Stimulated activated CD8-positive, alpha-beta memory T cell treated with anti-CD3 and anti-CD28 coated beads, Interleukin-7, amount 100 ng/mL, for 4 hours (primary cell): ENCODE results near the gene APBA1.
A peak's percentile ranks its signal among the peaks of the same experiment; 100 is the strongest.

ENCODE experiments used
- DNase-seq, 2 donors: peaks; one replicate each; pipeline ENCODE4 v3.0.0-alpha.2; 2020; ENCODE audit warnings: low read depth in 2 of 2

The APBA1 gene

DNA sequence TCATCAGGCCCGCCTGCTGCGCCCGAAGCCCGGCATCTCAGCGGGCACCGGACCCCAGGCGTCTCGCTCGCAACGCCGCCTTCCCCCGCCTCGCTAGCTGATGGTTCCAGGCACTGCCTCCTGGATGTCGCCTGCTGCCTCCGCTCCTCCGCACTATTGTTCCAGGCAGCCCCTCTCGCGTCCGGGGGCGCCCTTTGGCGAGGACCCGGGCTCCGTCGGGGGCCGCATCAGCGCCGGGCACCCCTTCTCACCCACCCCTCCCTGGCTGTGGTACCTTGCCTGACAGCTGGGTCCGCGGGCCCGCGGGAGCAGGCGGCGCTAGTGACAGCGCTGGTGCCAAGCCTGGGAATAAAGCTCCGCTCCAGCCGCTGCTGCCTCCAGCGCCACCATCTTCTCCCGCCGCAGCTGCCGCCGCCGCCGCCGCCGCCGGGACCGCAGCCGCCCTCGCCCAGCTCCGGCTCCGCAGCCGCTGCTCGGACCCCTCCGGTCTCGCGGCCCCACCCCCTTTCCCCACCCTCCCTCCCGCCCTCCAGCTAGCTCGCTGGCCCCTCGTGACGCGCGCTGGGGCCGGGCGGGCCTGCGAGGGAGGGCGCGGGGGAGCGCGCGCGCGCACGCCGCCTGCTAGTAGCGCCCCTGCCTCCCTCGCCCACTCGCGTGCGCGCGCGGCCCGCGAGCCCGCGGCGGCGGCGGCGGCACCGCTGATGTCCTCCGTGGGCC, at the start of gene APBA1:
APBA1 (minus strand) TSS at position 493 of the 717 bp plus-strand sequence.
- peak in 1 of 2 donors; percentile 56 for DNase-seq

DNA sequence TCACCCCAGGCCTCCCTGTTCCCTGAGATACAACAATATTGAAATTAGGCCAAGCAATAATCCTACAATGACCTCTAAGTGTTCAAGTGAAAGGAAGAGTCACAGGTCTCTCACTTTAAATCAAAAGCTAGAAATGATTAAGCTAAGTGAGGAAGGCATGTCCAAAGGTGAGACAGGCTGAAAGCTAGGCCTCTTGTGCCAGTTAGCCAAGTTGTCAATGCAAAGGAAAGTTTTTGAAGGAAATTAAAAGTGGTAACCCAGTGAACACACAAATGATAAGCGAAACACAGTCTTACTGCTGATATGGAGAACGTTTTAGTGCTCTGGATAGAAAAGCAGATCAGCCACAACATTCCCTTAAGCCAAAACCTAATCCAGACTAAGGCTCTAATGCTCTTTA, 47.8 kb upstream of the APBA1 start:
- no peak for DNase-seq

DNA sequence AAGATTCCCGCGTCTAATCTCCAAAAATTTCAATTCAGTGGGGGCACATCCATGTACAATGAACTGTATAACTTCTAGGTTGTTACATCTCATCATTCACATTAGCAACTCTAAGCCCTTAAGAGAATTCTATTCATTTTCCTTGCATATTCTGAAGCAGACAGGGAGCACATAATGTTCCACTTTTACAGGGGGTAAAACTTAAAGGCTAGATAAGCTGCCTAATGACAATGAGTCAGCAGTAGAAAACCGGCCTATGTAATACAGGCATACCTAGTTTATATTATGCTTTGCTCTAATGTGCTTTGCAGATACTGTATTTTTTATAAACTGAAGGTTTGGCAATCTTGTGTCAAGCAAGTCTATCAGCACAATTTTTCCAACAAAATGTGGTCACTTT, 47.2 kb upstream of the APBA1 start:
- no peak for DNase-seq

DNA sequence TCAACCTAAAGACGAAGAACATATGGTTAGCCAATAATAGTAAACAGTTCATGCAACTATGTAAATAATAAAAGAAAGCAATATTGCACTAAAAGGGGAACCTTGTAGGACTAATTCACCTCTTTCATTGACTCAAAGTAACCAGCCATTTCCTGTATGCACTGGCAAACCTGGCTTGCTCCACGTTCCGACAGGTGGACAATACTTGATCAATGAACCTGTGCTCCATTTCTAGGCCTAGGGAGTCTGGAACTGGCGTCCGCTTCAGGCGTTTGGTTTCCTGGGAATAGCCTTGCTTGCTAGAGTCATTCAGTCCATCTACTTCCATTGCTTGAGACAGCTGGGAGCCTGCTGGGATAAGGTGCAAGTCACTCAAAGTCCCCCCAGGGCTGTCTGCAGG, 46.0 kb upstream of the APBA1 start:
- no peak for DNase-seq

DNA sequence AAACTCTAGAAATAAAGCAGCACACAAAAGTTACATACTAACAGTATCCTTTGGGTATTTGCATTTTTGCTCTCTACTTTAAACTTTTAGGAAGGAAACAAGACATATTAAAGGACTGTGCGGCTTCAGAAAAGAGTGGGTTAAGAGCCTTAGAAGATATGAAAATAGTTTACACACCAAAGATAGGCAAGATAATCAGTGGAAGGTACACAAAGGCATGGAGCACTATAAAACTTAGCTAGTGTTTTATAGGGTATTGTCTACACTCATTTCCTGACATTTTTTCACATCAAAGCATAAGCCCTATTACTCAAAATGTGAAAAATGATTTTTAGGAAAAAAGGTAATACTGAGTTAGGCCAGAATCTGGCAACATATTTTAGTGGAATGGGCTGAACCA, 43.7 kb upstream of the APBA1 start:
- DNase-seq: no peak

DNA sequence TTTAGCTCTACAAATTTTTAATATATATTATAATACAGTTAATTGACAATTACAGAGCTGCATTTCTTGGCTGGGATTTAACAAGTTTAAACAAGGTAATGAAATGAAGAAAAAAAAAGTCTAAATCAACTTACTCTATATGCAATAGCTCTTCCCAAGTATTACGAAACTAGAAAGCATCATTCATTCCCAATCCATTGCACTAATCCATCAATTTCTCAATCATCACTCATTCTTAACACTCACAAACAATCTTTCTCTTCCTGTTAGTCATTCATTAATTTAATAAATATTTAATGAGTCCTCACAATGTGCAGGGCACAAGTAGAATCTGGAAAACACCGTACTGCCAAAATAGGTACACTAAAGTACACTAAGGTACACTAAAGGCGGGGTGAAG, 42.9 kb upstream of the APBA1 start:
- no peak for DNase-seq

DNA sequence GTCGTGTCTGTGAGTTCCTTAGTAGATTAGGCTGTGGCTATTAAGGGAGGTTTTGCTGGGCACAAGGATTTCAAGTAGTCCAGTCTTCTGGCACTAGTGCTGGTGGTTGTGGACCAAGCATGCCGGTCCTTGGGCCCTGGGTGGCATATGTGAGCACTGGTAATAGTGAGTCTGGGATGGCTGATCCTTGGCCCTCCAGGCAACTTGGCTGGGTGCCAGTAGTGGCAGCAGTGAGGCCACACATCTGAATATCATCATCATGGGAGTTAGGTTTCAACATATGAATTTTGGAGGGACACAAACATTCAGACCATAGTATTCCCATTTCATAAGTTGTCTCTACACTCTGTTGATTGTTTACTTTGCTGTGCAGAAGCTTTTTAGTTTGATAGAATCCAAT, 25.3 kb upstream of the APBA1 start:
- no peak for DNase-seq

DNA sequence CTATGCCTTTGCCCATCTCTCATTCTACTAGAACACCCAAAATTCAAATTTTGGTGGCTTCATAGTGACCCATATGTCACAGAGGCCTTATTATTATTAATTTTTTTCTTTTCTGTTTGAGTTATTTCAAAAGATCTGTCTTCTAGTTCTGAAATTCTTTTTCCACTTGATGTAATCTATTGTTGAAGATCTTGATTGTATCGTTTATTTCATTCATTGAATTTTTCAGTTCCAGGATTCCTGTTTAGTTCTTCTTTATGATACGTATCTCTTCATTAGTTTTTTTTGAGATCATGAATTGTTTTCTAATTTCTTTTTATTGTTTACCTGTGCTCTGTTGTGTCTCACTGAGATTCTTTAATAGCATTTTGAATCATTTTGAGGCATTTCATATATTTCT, 24.6 kb upstream of the APBA1 start:
- no peak for DNase-seq

DNA sequence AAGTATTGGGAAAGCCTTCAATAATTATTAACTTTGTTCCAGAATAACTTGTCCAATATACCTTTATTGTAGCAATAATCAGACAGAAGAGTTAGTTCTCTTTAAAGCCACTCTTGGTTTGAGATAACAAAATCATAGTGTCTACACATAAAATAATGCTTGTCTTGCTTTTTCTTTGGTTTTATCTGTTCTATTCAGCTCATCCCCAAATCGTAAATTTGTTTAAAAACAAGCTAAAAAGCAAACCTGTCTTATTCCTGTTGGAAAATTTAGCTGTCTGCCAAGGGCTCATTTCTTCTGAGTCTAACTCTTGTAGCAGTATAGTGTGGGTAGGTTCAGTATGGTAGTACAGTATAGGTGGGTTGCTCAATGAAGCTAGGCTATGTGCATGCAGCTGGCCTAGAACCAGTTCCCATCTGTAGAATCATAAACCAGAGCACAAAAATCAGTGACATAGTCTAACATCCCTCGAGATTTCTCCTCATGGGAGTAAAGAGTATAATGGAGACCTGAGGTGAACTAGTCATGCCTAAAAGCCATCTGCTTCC, 17.9 kb upstream of the APBA1 start:
- DNase-seq: no peak

DNA sequence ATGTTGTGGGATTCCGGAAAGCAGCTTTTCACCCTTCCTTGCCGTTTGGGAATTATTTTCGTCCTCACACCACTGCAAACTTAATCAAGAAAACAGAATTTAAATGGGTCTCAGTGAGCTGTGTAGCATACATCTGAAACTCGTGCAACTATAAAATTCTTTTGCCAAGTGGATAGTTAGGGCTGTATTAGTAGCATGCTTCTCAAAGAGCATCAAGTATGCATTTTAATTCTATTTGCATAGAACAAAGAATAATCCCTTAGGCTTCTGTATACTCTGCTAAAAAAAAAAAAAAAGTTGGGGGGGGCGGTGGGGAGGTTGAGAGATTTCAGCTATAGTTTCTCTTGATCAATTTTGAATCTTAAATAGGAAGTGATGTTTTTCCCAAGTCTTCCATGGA, 11.8 kb upstream of the APBA1 start:
- DNase-seq: no peak

DNA sequence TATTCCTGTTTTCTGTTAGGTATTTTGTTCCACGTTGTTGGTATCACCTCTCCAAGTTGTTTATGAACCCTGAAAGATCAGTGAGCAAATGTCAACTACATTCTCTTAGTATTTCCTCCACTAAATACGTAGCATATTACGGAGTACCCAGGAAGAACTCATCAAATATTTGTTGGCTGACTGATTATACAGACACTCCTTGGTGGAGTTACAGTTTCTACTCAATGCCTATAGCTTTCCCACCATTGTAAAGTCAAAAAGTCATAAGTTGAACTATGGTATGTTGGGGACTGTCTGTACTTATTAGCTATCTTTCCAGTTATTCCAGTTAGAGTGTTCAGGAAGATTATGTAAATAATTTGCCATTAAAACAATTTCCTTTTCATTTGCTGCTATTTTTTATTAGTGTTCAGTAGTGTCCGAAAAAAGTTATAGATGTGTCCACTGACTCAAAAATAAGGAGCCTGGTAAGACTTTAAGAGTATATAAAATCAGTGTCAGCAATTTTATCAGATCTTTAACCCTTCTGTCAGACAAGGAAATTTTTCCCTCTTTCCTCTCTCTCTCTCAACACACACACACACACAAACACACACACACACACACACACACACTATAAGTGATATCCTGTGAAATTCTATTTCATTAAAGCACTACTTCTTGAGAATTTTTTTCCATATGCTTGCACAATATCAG, 6.8 kb upstream of the APBA1 start:
- no peak for DNase-seq

DNA sequence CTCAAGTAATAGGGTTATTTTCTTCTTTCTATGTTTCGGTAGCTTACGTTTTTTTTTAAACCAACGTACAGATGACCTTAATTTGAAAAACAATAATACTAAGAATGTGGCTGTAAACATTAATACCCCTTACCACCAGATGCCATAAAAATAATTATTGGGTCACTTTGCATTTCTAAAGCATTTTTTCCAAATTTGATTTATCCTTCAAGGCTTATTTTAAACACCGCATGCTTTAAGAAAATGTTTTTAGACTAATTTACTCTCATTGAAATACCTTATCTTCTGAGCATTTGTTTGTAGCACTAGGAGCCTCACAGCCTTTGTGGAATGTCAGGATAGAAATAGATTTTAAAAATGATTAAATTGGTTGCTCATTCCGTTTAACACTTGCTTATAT, 5.8 kb upstream of the APBA1 start:
- no peak for DNase-seq

DNA sequence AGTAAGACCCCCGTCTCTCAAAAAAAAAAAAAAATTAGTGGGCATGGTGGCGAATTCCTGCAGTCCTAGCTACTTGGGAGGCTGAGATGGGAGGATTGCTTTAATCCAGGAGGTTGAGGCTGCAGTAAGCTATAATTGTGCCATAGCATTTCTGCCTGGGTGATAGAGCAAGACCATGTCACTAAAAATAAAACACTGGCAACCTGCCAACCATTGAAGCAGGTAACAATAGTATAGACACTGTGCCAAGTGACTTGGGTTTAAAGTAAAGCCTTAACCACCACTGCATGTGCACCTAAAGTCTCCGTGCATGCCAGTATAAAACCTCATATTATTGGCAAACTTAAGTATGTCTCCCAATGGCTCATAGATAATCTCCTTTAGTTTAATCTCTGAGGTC, 3.4 kb upstream of the APBA1 start:
- no peak for DNase-seq

DNA sequence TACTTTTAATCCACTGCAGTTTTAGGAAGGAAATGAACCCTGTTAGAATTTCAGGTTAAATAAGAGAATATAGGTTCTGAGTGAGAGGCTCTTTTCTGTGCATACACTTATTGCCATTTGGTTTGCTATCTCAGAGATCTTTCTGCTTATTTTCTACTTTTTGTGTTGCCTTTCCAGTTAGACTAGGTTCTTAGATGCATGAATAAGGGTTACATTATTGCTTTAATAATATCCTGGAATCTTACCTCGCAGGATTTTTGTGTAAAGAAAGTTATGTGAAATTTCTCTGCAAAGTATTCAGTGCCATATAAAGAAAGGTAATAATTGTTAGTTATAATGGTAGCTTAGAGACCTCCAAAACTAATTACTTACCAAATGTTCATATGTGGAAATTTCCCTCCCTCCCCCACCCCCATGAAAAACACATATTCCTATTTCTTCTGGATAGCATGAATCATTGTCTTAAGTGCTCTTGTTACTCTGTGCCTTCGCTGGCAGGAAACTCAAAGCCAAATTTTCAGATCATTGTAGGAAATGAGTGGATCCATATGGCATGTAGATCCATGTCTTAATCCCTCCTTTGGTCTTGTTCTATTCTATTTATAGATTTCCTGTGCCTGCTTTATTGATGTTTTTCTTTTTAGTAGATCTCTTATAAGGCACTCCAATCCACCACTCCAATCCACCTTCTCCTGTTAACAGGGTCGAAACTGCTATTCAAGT, 2.7 kb upstream of the APBA1 start:
- DNase-seq: no peak

DNA sequence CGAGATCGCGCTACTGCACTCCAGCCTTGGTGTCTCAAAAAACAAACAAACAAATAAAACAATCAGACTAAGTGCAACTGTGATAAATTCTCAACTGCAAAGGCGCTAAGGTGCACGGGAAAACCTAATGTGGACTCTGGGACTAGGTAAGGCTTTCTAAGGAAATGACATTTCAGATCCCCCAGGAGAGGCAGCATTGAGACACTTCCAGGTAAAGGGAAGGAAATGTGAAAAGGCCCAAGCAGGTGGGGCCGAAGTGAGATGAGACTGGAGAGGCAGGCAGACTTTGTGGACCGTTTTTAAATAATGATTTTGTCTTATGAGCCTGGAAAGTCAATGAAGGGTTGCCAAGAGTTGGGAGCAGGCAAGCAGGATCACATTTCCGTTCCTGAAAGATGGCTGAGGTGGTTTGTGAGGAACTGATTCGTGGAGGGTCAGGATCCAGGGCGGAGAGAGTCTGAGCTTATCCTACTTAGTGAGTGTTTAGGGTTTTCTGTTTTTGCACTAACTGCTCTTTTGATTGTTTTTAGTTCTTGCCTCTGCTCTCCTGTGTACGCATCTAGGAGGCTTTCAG, 2.0 kb upstream of the APBA1 start:
- no peak for DNase-seq

DNA sequence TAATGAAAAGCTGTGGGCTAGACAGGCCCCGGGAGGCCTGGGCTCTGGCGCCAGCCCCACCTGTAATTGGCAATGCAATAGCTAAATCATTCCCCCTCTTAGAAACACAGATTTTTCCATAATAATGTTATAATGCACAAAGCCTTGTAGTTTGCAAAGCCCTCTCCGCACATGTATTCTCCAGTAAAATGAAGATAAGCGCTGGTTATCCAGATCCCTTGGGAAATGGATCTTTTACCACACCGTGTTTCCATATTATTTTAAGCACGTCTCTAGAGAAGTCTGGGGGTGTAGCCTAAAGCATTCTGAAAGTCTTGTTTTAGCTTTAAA, 1.1 kb upstream of the APBA1 start:
- DNase-seq: no peak

DNA sequence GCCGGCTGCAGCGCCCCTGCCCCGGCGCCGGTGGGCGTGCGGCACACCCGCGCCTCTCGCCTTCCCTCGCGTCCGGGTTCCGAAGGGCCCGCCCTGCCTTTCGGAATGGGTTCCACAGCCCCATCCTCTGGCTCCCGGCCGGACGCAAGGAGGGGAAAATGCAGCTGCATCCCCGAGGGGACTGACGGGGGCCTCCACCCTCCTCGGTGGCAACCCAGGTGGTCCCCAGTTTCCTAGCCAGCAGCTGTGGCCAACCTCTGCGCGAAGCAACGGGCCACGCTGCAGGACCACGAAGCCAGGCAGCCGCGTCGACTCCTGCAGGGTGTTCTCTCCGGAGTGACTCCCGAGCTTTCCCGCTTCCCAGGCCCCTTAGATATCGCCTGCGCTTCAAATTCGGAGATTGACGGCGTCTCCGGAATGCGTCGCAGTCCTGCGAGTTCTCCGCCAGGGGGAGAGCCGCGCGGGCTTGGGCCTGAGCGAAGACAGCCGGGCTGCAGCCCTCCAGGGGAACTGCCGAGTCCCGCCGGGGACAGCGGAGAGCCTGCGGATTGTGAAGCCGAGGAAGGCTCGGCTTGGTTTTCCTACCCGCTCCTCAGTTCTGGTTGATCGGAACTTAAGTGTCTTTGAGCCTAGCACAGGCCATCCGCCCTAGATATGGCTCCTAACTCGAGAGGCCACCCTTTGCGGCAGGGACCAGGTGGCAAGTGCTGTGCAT, 582 bp upstream of the APBA1 start:
- DNase-seq: peak; percentile 33 to 55

DNA sequence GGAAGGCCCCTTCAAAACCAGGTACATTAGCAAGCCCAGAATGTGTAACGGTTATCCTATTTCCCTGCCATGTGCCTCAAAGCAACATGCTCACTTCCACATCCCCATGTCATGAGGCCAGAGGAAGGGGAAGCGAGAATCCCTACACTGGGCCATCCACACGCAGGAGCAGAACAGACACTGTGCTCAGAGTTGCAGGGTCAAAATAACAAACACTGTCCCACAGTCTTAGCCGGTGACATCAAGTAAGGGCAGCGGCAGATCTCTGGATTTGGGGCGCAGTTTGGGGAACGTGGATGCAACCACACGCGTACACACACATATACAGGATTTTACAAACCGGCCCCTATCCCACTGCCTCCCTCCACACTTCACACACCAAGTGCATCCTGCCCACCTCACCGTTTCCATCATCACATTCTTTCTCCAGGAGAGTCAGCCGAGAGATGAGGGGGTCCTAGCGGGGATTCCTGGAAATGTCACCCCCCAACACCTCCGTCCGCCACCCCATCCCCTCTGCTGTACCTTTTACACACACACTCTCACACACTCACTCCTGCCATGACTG, 776 bp downstream of the APBA1 start:
- no peak for DNase-seq

DNA sequence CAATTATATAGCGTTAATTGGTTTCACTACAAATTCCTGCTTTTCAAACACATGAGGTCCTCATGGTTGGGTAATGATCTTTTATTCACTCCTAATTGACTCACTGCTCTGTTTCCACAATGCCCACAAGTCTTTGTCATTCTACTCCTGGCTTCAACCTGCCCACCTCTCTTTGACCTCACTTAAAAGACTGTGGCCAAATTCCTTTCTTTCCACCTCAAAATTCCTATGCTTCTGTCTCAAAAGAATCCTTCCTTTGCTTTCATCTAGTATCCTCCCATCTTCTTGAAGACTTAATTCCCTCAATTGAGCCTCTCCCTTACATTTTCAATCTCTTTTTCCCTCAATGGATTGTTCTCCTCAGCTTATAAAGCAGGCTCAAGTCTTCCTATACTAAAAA, 4.9 kb downstream of the APBA1 start:
- no peak for DNase-seq

DNA sequence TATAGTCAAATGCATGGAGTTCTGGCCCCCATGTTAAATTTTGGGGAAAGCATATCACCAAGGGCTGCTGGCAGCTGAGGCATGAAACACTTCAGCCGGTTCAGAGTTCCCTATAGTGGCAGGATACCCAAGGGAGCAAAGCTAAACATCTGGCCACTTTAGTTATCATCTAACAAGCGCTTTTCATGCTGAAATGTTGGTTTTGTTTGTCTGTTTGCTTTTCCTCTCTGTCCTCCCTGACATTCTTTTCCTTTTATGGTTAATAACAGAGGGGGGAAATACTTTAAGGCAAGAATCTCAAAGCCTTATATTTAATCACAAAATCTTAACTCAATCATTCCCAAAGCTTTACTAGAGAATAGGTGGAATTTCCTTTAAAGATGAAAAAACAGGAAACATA, 11.9 kb downstream of the APBA1 start:
- no peak for DNase-seq

DNA sequence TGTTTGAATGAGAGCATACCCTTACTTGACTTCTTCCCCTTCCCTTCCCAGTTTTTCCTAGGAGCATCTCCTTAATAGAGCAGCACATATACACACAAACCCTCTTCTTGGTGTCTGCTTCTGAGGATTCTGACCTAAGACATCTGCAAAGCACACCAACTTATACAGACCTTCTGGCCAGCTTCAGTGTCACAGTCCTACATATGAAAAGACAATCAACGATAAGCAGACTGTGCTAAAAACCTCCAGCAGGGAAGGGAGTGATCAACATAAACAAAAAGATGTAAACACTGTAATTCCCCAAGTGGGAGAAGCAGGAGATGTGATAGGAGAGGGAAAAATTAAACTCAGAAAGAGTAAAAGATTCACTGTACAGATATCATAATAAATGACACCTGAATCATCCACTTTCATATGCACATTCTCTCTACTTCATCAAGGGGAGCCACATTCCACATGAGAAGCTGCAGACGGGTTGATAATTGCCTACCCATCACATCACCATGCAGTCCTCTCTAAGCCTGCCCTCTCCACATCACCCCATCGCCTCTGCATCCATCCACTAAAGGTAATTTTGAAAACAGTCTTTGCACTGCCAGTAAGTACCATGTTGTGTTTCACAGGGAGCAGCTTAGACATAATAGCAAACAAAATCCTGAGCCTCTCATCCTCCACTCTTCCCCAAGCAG, 13.0 kb downstream of the APBA1 start:
- no peak for DNase-seq
